Right lobe of liver (tissue), 4 donors: ENCODE data around the gene EFEMP1.

Experiments used
- POLR2A ChIP-seq: fragments of 450-650 bp; IDR thresholded peaks from one replicate; pipeline ENCODE4 v1.6.1; 2017; ENCODE audit warnings: antibody characterized with exemption, mild to moderate bottlenecking
- TF ChIP-seq, protein P1 (sequence below), 4 donors: fragments of 200-600 bp in 3 of 4; fragments of 450-650 bp in 1 of 4; IDR thresholded peaks; one replicate each; pipeline versions ENCODE4 v1.5.1 to v1.8.0; 2016 to 2022; ENCODE audit warnings: antibody characterized with exemption in 4 of 4, mild to moderate bottlenecking in 2 of 4
- donor health status: DM: no; HTN: no; CAD: no.
- donor health status: DM: no; HTN: no; CAD: no.
- donor health status: DM: no; HTN: yes; CAD: no.

DNA sequence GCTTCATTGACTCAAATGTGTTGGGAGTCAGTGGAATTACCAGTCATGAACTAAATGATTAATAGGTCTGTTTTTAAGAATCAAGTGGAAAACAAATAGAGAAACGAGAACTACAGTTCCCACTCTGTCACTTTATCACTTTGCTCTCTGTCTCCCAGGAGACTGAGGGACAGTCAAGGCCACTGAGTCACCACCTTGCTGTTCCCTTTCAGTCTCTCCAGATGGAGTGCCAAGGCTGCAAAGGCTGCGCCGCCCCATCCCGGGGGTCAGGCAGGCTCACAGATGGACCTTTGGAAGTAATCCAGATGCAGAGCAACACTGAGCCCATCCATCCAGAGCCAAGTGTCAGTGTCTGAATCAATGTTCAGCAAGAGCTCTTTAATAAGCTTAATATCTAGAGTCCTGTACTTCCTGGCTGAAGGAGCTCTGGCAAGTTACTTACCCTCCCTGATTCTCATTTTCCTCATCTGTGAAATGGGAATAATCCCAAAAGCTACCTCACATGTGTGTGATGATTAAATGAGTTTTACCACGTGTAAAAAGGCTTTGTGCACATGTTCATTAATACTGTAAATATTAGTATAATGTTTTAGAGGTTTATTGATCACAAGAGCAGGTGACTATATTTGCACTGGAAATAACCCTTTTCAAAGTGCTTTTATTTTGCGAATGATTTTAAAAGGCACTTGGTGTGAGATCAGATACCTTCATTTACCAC, 43.0 kb upstream of the EFEMP1 start:
- TF ChIP-seq, protein P1, sequence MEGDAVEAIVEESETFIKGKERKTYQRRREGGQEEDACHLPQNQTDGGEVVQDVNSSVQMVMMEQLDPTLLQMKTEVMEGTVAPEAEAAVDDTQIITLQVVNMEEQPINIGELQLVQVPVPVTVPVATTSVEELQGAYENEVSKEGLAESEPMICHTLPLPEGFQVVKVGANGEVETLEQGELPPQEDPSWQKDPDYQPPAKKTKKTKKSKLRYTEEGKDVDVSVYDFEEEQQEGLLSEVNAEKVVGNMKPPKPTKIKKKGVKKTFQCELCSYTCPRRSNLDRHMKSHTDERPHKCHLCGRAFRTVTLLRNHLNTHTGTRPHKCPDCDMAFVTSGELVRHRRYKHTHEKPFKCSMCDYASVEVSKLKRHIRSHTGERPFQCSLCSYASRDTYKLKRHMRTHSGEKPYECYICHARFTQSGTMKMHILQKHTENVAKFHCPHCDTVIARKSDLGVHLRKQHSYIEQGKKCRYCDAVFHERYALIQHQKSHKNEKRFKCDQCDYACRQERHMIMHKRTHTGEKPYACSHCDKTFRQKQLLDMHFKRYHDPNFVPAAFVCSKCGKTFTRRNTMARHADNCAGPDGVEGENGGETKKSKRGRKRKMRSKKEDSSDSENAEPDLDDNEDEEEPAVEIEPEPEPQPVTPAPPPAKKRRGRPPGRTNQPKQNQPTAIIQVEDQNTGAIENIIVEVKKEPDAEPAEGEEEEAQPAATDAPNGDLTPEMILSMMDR (IDR thresholded peaks at IDR 0.05) = no peak
- TF ChIP-seq POLR2A = no peak
